Testis (tissue), 3 donors: ENCODE measurements around the gene PPP2R2C. TPM values are rescaled to one million over a fixed set of nuclear protein-coding genes. Genes with fewer than 3 reads are reported as not detected.

Experiments
- DNase-seq: peaks from one replicate; pipeline ENCODE4 v3.0.0-alpha.2; 2019
- H3K27ac ChIP-seq, 2 donors: fragments of 200-600 bp; sonication (generic); one replicate each; pipeline ENCODE4 v1.5.1; 2019
- H3K27me3 ChIP-seq: fragments of 200-600 bp; sonication (generic); one replicate; pipeline ENCODE4 v1.5.1; 2019
- H3K36me3 ChIP-seq: fragments of 200-600 bp; sonication (generic); one replicate; pipeline ENCODE4 v1.5.1; 2017; ENCODE audit warnings: low read depth; ENCODE audit errors: missing control alignments
- H3K4me1 ChIP-seq: fragments of 200-600 bp; sonication (generic); one replicate; pipeline ENCODE4 v1.5.1; 2019
- H3K4me3 ChIP-seq, 2 donors: fragments of 200-600 bp; sonication (generic); one replicate each; pipeline ENCODE4 v1.5.1; 2017 to 2019
- H3K9me3 ChIP-seq: fragments of 200-600 bp; sonication (generic); one replicate; pipeline ENCODE4 v1.5.1; 2017
- CTCF ChIP-seq, 3 experiments: fragments of 450-650 bp in 2 of 3; fragments of 200-600 bp in 1 of 3; sonication (generic) in 1 of 3; IDR thresholded peaks; one replicate each; pipeline ENCODE4 v1.5.1; 2016 to 2019; ENCODE audit warnings: antibody characterized with exemption in 3 of 3, mild to moderate bottlenecking in 2 of 3, moderate library complexity in 1 of 3
- POLR2A ChIP-seq: fragments of 450-650 bp; IDR thresholded peaks from one replicate; pipeline ENCODE4 v1.6.1; 2017; ENCODE audit warnings: antibody characterized with exemption, mild to moderate bottlenecking, moderate library complexity
- WGBS, 2 donors: methylation state at CpG; one replicate each; pipeline ENCODE4 v1.1.5; 2018; 5-methylcytosine and 5-hydroxymethylcytosine counted together
- intact Hi-C: fragments of 100-400 bp; cut with DNase I; formaldehyde crosslinking; loops from one replicate; pipeline ENCODE4 v1.15.1; 2023; ENCODE audit warnings: low total_unique reads
- polyA plus RNA-seq: library from polyadenylated mRNA; stranded (reverse); fragments of 350-450 nt; fragmentation: Illumina TruSeq; extraction: RNeasy Lipid Tissue Mini Kit (QIAGEN cat#74804); gene quantifications from one replicate; pipeline ENCODE4 v1.2.3, GENCODE V29; 2014; ENCODE audit warnings: low read depth, low replicate concordance; ENCODE audit not compliant: insufficient read depth
- total RNA-seq, 2 donors: library from RNA; depleted of rRNA; stranded (reverse); fragments of >200 nt; gene quantifications; one replicate each; pipeline ENCODE4 v1.2.3, GENCODE V29; 2016

The PPP2R2C gene
- total and polyA plus RNA-seq, 3 donors from 2014 or later = 7.9 to 20.4 (median 13.1) TPM

GRCh38 chr4:6470502-6471306 is 1.7 kb downstream of the PPP2R2C start:
- Histone ChIP-seq H3K27me3 (no peaks in the 10 kb centered on the region), H3K27ac (no peak overlapping the region), H3K4me1 (peaks cover 3% of the 10 kb centered on the region), H3K36me3 (no peaks in the 10 kb centered on the region), H3K9me3 (no peaks in the 10 kb centered on the region), H3K4me3 (peak overlapping the region; percentile 38 to 40)
- DNase-seq = peak; percentile 67
- no peak for TF ChIP-seq POLR2A
- 0% methylated on average over 1 to 62 of the region's 85 CpGs for WGBS, 2 donors
- intact Hi-C loops = no loop called here

GRCh38 chr4:6469898-6470501 is 2.4 kb downstream of the PPP2R2C start:
- H3K27ac ChIP-seq = no peak overlapping the region
- no peaks in the 10 kb centered on the region for H3K9me3 ChIP-seq
- TF ChIP-seq CTCF (IDR thresholded peaks at IDR 0.05) (no peak), POLR2A (no peak)
- H3K36me3 ChIP-seq = no peaks in the 10 kb centered on the region
- H3K4me1 ChIP-seq = peaks cover 3% of the 10 kb centered on the region
- no peaks in the 10 kb centered on the region for H3K27me3 ChIP-seq
- WGBS, 2 donors = 49 to 59% methylated on average over 16 to 18 of the region's 18 CpGs
- intact Hi-C loops = no loop called here
- DNase-seq = peak; percentile 2
- H3K4me3 ChIP-seq = peak overlapping the region; percentile 38 to 40

- 26 to 87% methylated on average over 3 of the region's 3 CpGs for WGBS, 2 donors
- DNase-seq = peak; percentile 2
These were observed 3.3 kb downstream of the PPP2R2C start for GRCh38 chr4:6469144-6469543.

GRCh38 chr4:6468376-6468775 is 4.0 kb downstream of the PPP2R2C start:
- peak; percentile 9 for DNase-seq
- no peaks in the 10 kb centered on the region for H3K27me3 ChIP-seq
- H3K9me3 ChIP-seq = no peaks in the 10 kb centered on the region
- WGBS, 2 donors = 89 to 100% methylated on average over 1 of the region's 1 CpG
- TF ChIP-seq POLR2A (no peak), CTCF (IDR thresholded peaks at IDR 0.05) (no peak)
- H3K27ac ChIP-seq = no peak overlapping the region
- no peak overlapping the region for H3K4me3 ChIP-seq
- H3K36me3 ChIP-seq = no peaks in the 10 kb centered on the region
- intact Hi-C loops = no loop called here
- peaks cover 3% of the 10 kb centered on the region for H3K4me1 ChIP-seq

More at GRCh38 chr4:6469144-6469543, 3.3 kb downstream of the PPP2R2C start:
- Histone ChIP-seq H3K27ac (no peak overlapping the region), H3K9me3 (no peaks in the 10 kb centered on the region), H3K4me3 (no peak overlapping the region), H3K4me1 (peaks cover 3% of the 10 kb centered on the region), H3K27me3 (no peaks in the 10 kb centered on the region), H3K36me3 (no peaks in the 10 kb centered on the region)
- intact Hi-C loops = no loop called here
- TF ChIP-seq POLR2A = no peak
- no peak for TF ChIP-seq CTCF (IDR thresholded peaks at IDR 0.05)

GRCh38 chr4:6467600-6467999 is 4.8 kb downstream of the PPP2R2C start:
- WGBS, 2 donors = 82 to 89% methylated on average over 6 of the region's 6 CpGs
- DNase-seq = peak; percentile 2
- intact Hi-C loops = no loop called here
- Histone ChIP-seq H3K27ac (no peak overlapping the region), H3K4me3 (no peak overlapping the region), H3K9me3 (no peaks in the 10 kb centered on the region), H3K27me3 (no peaks in the 10 kb centered on the region), H3K4me1 (peaks cover 3% of the 10 kb centered on the region), H3K36me3 (no peaks in the 10 kb centered on the region)
- TF ChIP-seq POLR2A = no peak
- TF ChIP-seq CTCF (IDR thresholded peaks at IDR 0.05) = no peak
